HG03469 (cell line): Measurements from ENCODE around the gene KRTAP19-8.

Source experiments
- ATAC-seq: cut with Tn5 transposase; IDR thresholded peaks from one replicate; pipeline ENCODE4 v1.9.1; 2021; ENCODE audit warnings: mild to moderate bottlenecking, moderate library complexity, moderate number of reproducible peaks; ENCODE audit not compliant: unreplicated experiment

Gene KRTAP19-8

GRCh38 chr21:31012133-31013089 is 25.9 kb downstream of the KRTAP19-8 start:
- ATAC-seq: no peak

- no peak for ATAC-seq
These were observed 26.9 kb downstream of the KRTAP19-8 start for GRCh38 chr21:31011412-31011811.

GRCh38 chr21:31008355-31008754 is 29.9 kb downstream of the KRTAP19-8 start:
- ATAC-seq: no peak

GRCh38 chr21:31005019-31005418 is 33.3 kb downstream of the KRTAP19-8 start:
- no peak for ATAC-seq

GRCh38 chr21:31003471-31003870 is 34.8 kb downstream of the KRTAP19-8 start:
- no peak for ATAC-seq

GRCh38 chr21:30997541-30997940 is 40.7 kb downstream of the KRTAP19-8 start:
- ATAC-seq: no peak

GRCh38 chr21:30996728-30997127 is 41.5 kb downstream of the KRTAP19-8 start:
- no peak for ATAC-seq

- no peak for ATAC-seq
These were observed 43.3 kb downstream of the KRTAP19-8 start for GRCh38 chr21:30994932-30995331.

GRCh38 chr21:30990514-30991262 is 47.6 kb downstream of the KRTAP19-8 start:
- no peak for ATAC-seq

GRCh38 chr21:30988706-30989105 is 49.6 kb downstream of the KRTAP19-8 start:
- no peak for ATAC-seq
